Activated CD4-positive, alpha-beta memory T cell treated with anti-CD3 and anti-CD28 coated beads, Interleukin-2, amount 10 ng/mL, durations not matched to agents 7 days and 5 days (primary cell): ENCODE results near the gene PIK3R3. TPM values are rescaled to one million over a fixed set of nuclear protein-coding genes. Genes with fewer than 3 reads are reported as not detected.

Experiments used
- CTCF ChIA-PET: fragments of 350-600 bp; sonication (Branson Sonifier 250); formaldehyde crosslinking; loops from one replicate; lab custom pipeline; 2021; ENCODE audit warnings: antibody characterized with exemption, inconsistent platforms; lab: Charles Lee
- POLR2A ChIA-PET: fragments of 350-600 bp; sonication (Branson Sonifier 250); formaldehyde crosslinking; loops from one replicate; lab custom pipeline; 2021; ENCODE audit warnings: antibody characterized with exemption; lab: Charles Lee
- DNase-seq: peaks from one replicate; pipeline ENCODE4 v3.0.0-alpha.2; 2020
- H3K27ac Mint-ChIP-seq: one replicate; pipeline ENCODE4 v1.8.0; 2021; ENCODE audit warnings: mild to moderate bottlenecking, mixed read lengths
- H3K27me3 Mint-ChIP-seq: one replicate; pipeline ENCODE4 v1.8.0; 2021; ENCODE audit warnings: mixed read lengths
- H3K36me3 Mint-ChIP-seq: one replicate; pipeline ENCODE4 v1.8.0; 2021; ENCODE audit warnings: low read depth, mixed read lengths
- H3K4me1 Mint-ChIP-seq: one replicate; pipeline ENCODE4 v1.8.0; 2021; ENCODE audit warnings: mixed read lengths
- H3K4me3 Mint-ChIP-seq: one replicate; pipeline ENCODE4 v1.8.0; 2021; ENCODE audit warnings: mild to moderate bottlenecking, mixed read lengths
- H3K9me3 Mint-ChIP-seq: one replicate; pipeline ENCODE4 v1.8.0; 2021; ENCODE audit warnings: mixed read lengths
- total RNA-seq, 2 experiments: library from RNA; stranded (reverse); gene quantifications; one replicate each; pipeline ENCODE4 v1.2.3, GENCODE V29; 2021

Gene PIK3R3
- total RNA-seq, 2 experiments from 2014 or later, result 5.0 to 5.2 TPM

- peaks cover 14% of the 10 kb centered on the region for H3K4me1 Mint-ChIP-seq
- ChIA-PET CTCF (interaction anchor here (1.1 to 1.3 kb wide), 2 partner anchors 11 to 135 kb away, joined by 3 to 4 read pairs; no protein-coding TSS in a partner anchor), POLR2A (no interaction called here)
Measured at GRCh38 chr1:46171351-46171750, 38.9 kb upstream of the PIK3R3 start.

DNA sequence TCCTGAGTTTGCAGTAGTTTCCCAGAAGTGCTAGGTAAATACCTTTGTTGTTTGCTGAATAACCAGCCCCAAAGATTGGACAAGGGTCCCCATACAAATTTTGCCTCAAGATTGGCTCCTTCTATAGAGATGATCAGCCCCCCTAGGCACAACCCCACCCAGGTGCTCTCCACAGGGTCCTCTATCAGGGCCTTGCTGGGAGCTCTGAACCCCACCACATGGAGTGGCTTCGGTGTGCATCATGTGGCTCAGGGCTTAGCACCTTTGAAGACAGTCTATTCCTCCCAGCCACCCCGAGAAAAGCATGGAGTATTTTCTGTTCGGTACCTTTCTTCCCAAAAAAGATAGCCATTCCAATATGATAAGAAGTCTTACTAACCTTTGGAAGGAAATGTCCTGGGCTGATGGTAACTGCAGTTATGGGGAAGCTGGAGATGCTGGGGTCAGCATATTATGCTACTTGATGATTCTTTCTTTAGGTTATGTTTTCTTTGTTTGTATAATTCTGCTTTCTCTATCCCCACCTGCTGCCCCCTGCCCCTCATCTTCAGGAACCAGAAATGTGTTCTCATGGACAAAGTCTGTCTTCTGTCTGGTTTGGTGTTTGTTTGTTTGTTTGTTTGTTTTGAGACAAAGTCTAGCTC lies 37.5 kb upstream of the PIK3R3 start:
- no peak overlapping the region for H3K4me3 Mint-ChIP-seq
- peaks cover 18% of the 10 kb centered on the region for H3K4me1 Mint-ChIP-seq
- CTCF ChIA-PET, result interaction anchor here (0.9 to 1.7 kb wide), 2 partner anchors 54 to 75 kb away, joined by 3 to 4 read pairs; no protein-coding TSS in a partner anchor
- no peaks in the 10 kb centered on the region for H3K36me3 Mint-ChIP-seq
- H3K27me3 Mint-ChIP-seq, result peaks cover 8% of the 10 kb centered on the region
- H3K9me3 Mint-ChIP-seq, result no peaks in the 10 kb centered on the region
- POLR2A ChIA-PET, result no interaction called here
- DNase-seq, result no peak
- H3K27ac Mint-ChIP-seq, result no peak overlapping the region

More at GRCh38 chr1:46171351-46171750, 38.9 kb upstream of the PIK3R3 start:
- Mint-ChIP-seq H3K27me3 (peaks cover 6% of the 10 kb centered on the region), H3K36me3 (no peaks in the 10 kb centered on the region), H3K9me3 (no peaks in the 10 kb centered on the region), H3K27ac (no peak overlapping the region), H3K4me3 (no peak overlapping the region)
- no peak for DNase-seq

GRCh38 chr1:46168477-46168876 lies 36.0 kb upstream of the PIK3R3 start:
- ChIA-PET POLR2A (interaction anchor here (1.0 to 2.3 kb wide), 4 partner anchors 13 to 829 kb away, joined by 3 to 13 read pairs (median 3); partner anchors contain the start of gene POMGNT1), CTCF (interaction anchor here (0.6 to 1.7 kb wide), 2 partner anchors 133 to 461 kb away, joined by 3 to 8 read pairs; no protein-coding TSS in a partner anchor)
- H3K4me1 Mint-ChIP-seq, result peaks cover 18% of the 10 kb centered on the region
- no peak overlapping the region for H3K4me3 Mint-ChIP-seq
- no peaks in the 10 kb centered on the region for H3K36me3 Mint-ChIP-seq
- H3K27ac Mint-ChIP-seq, result no peak overlapping the region
- H3K9me3 Mint-ChIP-seq, result no peaks in the 10 kb centered on the region
- H3K27me3 Mint-ChIP-seq, result peaks cover 15% of the 10 kb centered on the region
- DNase-seq, result no peak

GRCh38 chr1:46166521-46167462 lies 34.4 kb upstream of the PIK3R3 start:
- Mint-ChIP-seq H3K4me3 (peak overlapping the region; percentile 74), H3K27me3 (peaks cover 12% of the 10 kb centered on the region), H3K4me1 (peaks cover 18% of the 10 kb centered on the region), H3K9me3 (no peaks in the 10 kb centered on the region), H3K27ac (peak overlapping the region; percentile 71), H3K36me3 (no peaks in the 10 kb centered on the region)
- peak; percentile 56 for DNase-seq
- CTCF ChIA-PET, result interaction anchor here (0.6 to 1.7 kb wide), 5 partner anchors 9 to 646 kb away, joined by 3 to 8 read pairs (median 4); no protein-coding TSS in a partner anchor
- POLR2A ChIA-PET, result interaction anchor here (0.7 to 2.3 kb wide), 9 partner anchors 10 to 481 kb away, joined by 3 to 13 read pairs (median 3); partner anchors contain the start of genes GPBP1L1, PIK3R3, POMGNT1 and RAD54L

DNA sequence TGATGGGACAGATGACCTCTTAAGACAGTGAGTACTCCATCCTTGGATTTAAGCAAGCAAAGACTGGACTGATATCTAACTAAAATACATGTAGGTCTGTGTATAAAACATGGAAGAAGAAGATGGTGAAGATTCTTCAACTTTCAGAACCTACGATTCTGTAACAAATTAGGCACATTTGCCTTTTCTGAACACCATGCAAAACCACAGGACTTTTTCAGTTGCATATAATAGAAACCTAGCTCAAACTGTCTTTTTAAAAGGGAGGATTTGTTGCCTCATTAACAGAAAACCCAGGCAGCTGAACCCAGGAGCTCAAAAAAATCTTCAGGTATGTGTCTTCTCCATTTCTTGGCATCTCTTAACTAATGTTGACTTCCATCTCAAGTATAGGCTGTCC lies 27.8 kb upstream of the PIK3R3 start:
- ChIA-PET CTCF (no interaction called here), POLR2A (no interaction called here)
- no peaks in the 10 kb centered on the region for H3K9me3 Mint-ChIP-seq
- no peaks in the 10 kb centered on the region for H3K36me3 Mint-ChIP-seq
- DNase-seq, result no peak
- H3K4me1 Mint-ChIP-seq, result no peaks in the 10 kb centered on the region
- H3K27me3 Mint-ChIP-seq, result peaks cover 17% of the 10 kb centered on the region
- H3K27ac Mint-ChIP-seq, result no peak overlapping the region
- H3K4me3 Mint-ChIP-seq, result no peak overlapping the region

GRCh38 chr1:46159516-46159915 lies 27.1 kb upstream of the PIK3R3 start:
- POLR2A ChIA-PET, result no interaction called here

DNA sequence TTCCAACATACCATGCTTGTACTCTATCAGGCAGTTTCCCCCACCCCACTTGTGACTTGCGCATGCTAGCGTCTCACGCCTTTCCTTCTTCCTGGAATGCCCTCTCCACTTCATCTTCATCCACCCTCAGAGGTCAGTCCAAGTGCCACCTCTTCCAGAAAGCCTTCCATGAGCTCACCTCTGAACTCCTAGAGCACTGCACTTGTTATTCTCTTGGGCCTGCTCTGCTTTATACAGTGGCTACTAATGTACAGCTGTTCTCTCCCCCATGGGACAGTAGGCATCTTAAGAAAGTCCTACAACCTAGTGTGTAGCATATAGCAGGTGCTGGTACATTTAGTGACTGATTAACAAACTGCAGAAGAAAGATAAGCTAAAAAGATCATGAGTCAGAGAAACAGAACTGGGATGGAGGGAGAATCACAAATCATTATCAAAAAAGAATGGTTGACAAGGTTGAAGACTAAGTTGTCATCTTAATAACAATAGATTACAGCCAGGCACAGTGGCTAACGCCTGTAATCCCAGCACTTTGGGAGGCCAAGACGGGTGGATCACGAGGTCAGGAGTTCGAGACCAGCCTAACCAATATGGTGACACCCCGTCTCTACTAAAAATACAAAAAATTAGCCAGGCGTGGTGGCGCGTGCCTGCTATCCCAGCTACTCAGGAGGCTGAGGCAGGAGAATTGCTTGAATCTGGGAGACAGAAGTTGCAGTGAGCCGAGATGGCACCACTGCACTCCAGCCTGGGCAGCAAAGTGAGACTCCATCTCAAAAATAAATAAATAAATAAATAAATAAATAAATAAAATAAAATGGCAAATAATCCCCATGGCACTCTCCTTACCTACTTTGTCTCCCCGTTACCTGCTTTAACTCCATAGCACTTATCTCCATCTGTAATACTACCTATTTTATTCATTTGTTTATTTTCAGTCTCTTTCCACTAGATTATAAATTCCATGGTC lies 26.2 kb upstream of the PIK3R3 start:
- Mint-ChIP-seq H3K4me3 (no peak overlapping the region), H3K27me3 (peaks cover 8% of the 10 kb centered on the region), H3K27ac (no peak overlapping the region), H3K9me3 (no peaks in the 10 kb centered on the region), H3K4me1 (no peaks in the 10 kb centered on the region), H3K36me3 (no peaks in the 10 kb centered on the region)
- ChIA-PET CTCF (interaction anchor here (1.8 kb wide), 1 partner anchor 8 kb away, joined by 4 read pairs; no protein-coding TSS in a partner anchor), POLR2A (no interaction called here)
- DNase-seq, result no peak

More at GRCh38 chr1:46159516-46159915, 27.1 kb upstream of the PIK3R3 start:
- H3K4me1 Mint-ChIP-seq, result no peaks in the 10 kb centered on the region
- H3K36me3 Mint-ChIP-seq, result no peaks in the 10 kb centered on the region
- no peaks in the 10 kb centered on the region for H3K9me3 Mint-ChIP-seq
- CTCF ChIA-PET, result no interaction called here
- peaks cover 11% of the 10 kb centered on the region for H3K27me3 Mint-ChIP-seq
- DNase-seq, result no peak
- H3K4me3 Mint-ChIP-seq, result no peak overlapping the region
- H3K27ac Mint-ChIP-seq, result no peak overlapping the region

GRCh38 chr1:46157916-46158311 lies 25.5 kb upstream of the PIK3R3 start:
- DNase-seq, result no peak
- ChIA-PET CTCF (interaction anchor here (1.8 kb wide), 1 partner anchor 9 kb away, joined by 4 read pairs; no protein-coding TSS in a partner anchor), POLR2A (no interaction called here)
- Mint-ChIP-seq H3K4me3 (no peak overlapping the region), H3K27me3 (peaks cover 8% of the 10 kb centered on the region), H3K36me3 (no peaks in the 10 kb centered on the region), H3K9me3 (no peaks in the 10 kb centered on the region), H3K4me1 (no peaks in the 10 kb centered on the region), H3K27ac (no peak overlapping the region)

- CTCF ChIA-PET, result no interaction called here
- H3K4me1 Mint-ChIP-seq, result no peaks in the 10 kb centered on the region
- no peaks in the 10 kb centered on the region for H3K27me3 Mint-ChIP-seq
- no peaks in the 10 kb centered on the region for H3K9me3 Mint-ChIP-seq
- H3K4me3 Mint-ChIP-seq, result no peak overlapping the region
- H3K36me3 Mint-ChIP-seq, result no peaks in the 10 kb centered on the region
- POLR2A ChIA-PET, result no interaction called here
- DNase-seq, result no peak
- no peak overlapping the region for H3K27ac Mint-ChIP-seq
Measured at GRCh38 chr1:46153732-46154131, 21.3 kb upstream of the PIK3R3 start.

GRCh38 chr1:46153228-46153627 lies 20.8 kb upstream of the PIK3R3 start:
- POLR2A ChIA-PET, result no interaction called here
- H3K27me3 Mint-ChIP-seq, result no peaks in the 10 kb centered on the region

DNA sequence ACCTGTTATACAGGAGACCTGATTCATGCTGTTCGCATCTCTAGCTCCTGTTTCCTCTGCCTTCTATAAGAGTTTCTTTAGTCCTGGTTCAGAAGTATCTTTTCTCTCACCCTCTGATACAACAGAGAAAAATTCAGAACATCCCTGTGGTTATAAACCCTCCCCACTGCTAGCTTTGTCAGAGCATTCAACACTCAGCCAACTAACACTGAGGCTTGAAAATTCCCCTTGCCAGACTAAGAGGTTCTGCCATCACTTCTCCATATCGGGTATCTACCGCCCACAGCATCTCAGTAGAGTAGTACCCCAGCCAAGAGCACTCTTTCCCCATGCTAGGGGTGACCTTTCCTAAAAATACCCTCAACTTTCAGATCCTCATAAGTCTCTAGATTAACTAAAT lies 19.6 kb upstream of the PIK3R3 start:
- Mint-ChIP-seq H3K9me3 (no peaks in the 10 kb centered on the region), H3K4me1 (no peaks in the 10 kb centered on the region), H3K36me3 (no peaks in the 10 kb centered on the region), H3K27ac (no peak overlapping the region), H3K4me3 (no peak overlapping the region), H3K27me3 (no peaks in the 10 kb centered on the region)
- POLR2A ChIA-PET, result no interaction called here
- no peak for DNase-seq
- CTCF ChIA-PET, result no interaction called here

More at GRCh38 chr1:46153228-46153627, 20.8 kb upstream of the PIK3R3 start:
- CTCF ChIA-PET, result no interaction called here
- H3K27ac Mint-ChIP-seq, result no peak overlapping the region
- H3K4me3 Mint-ChIP-seq, result no peak overlapping the region
- no peaks in the 10 kb centered on the region for H3K9me3 Mint-ChIP-seq
- no peak for DNase-seq
- H3K36me3 Mint-ChIP-seq, result no peaks in the 10 kb centered on the region
- no peaks in the 10 kb centered on the region for H3K4me1 Mint-ChIP-seq

DNA sequence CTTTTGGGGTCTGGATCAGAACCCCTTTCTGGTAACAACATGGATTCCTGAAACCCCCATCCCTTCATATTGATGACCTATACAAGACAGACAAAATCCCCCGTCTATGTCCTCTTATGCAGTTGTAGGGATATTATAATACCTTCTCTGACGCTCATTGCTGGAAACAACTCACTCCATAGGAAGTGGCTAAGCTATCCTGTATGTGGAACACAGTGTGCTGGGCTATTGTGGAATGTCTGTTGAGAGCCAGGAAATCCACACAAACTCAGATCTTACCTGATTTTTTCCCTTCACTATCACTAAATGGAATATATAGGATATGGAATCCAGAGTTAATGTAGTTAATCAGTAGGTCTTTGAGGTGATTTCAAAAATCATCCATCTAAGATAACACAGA lies 17.7 kb upstream of the PIK3R3 start:
- Mint-ChIP-seq H3K27me3 (peaks cover 3% of the 10 kb centered on the region), H3K36me3 (no peaks in the 10 kb centered on the region), H3K4me1 (no peaks in the 10 kb centered on the region), H3K4me3 (no peak overlapping the region), H3K27ac (no peak overlapping the region), H3K9me3 (no peaks in the 10 kb centered on the region)
- DNase-seq, result no peak
- CTCF ChIA-PET, result no interaction called here
- POLR2A ChIA-PET, result no interaction called here
